ENCODE data around the gene MICU2.

- no peak for TF ChIP-seq CTCF (IDR thresholded peaks at IDR 0.05)
- TF ChIP-seq POLR2A (IDR thresholded peaks at IDR 0.05) = no peak
Observed at GRCh38 chr13:21579754-21580316, 24.1 kb downstream of the MICU2 start.
